ENCODE data around the gene CCL20. TPM values are rescaled to one million over a fixed set of nuclear protein-coding genes. Genes with fewer than 3 reads are reported as not detected.

CCL20 gene
- total and polyA plus RNA-seq, 2 of the 13 experiments (the other 11 are each of a cell fraction or from before 2014, with no cell fraction given), result 223 to 903 TPM

DNA sequence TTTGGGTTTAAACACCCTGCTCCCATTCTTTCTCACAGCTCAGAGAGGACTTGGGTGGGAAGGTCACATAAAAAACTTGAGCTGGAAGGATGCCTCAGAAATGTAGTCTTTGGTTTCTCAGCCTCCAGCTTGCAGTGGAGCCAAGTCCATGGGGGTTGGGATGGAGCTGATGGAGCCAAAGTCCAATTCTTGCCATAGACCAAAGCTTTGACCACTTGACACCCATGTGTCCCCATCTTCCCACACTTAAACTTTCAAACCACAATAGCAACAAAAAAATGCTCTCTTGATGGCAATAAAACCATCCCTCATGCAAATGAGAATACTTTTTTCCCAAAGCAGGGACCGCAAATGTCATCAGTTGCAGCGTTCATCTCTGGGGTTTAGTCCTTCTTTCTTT, 43.1 kb downstream of the CCL20 start:
- TF ChIP-seq KLF16 (CRISPR knock-in tag; IDR thresholded peaks at IDR 0.05), result no peak
- TF ChIP-seq NFATC3 (CRISPR knock-in tag; IDR thresholded peaks at IDR 0.05), result no peak
- no peak for TF ChIP-seq ZNF556 (CRISPR knock-in tag; IDR thresholded peaks at IDR 0.05; ENCODE audit: borderline replicate concordance)
- TF ChIP-seq KAT8 (CRISPR knock-in tag; IDR thresholded peaks at IDR 0.05), result no peak
- TF ChIP-seq ZMYM4 (CRISPR knock-in tag; IDR thresholded peaks at IDR 0.05), result 0 out of 2 replicates have a peak, but pooled peaks have one; percentile 29
- TF ChIP-seq, protein P1, sequence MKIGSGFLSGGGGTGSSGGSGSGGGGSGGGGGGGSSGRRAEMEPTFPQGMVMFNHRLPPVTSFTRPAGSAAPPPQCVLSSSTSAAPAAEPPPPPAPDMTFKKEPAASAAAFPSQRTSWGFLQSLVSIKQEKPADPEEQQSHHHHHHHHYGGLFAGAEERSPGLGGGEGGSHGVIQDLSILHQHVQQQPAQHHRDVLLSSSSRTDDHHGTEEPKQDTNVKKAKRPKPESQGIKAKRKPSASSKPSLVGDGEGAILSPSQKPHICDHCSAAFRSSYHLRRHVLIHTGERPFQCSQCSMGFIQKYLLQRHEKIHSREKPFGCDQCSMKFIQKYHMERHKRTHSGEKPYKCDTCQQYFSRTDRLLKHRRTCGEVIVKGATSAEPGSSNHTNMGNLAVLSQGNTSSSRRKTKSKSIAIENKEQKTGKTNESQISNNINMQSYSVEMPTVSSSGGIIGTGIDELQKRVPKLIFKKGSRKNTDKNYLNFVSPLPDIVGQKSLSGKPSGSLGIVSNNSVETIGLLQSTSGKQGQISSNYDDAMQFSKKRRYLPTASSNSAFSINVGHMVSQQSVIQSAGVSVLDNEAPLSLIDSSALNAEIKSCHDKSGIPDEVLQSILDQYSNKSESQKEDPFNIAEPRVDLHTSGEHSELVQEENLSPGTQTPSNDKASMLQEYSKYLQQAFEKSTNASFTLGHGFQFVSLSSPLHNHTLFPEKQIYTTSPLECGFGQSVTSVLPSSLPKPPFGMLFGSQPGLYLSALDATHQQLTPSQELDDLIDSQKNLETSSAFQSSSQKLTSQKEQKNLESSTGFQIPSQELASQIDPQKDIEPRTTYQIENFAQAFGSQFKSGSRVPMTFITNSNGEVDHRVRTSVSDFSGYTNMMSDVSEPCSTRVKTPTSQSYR (CRISPR knock-in tag; IDR thresholded peaks at IDR 0.05; ENCODE audit: borderline replicate concordance), result peak; percentile 19; the same call in 1 of the 2 replicates
- TF ChIP-seq, protein P2, sequence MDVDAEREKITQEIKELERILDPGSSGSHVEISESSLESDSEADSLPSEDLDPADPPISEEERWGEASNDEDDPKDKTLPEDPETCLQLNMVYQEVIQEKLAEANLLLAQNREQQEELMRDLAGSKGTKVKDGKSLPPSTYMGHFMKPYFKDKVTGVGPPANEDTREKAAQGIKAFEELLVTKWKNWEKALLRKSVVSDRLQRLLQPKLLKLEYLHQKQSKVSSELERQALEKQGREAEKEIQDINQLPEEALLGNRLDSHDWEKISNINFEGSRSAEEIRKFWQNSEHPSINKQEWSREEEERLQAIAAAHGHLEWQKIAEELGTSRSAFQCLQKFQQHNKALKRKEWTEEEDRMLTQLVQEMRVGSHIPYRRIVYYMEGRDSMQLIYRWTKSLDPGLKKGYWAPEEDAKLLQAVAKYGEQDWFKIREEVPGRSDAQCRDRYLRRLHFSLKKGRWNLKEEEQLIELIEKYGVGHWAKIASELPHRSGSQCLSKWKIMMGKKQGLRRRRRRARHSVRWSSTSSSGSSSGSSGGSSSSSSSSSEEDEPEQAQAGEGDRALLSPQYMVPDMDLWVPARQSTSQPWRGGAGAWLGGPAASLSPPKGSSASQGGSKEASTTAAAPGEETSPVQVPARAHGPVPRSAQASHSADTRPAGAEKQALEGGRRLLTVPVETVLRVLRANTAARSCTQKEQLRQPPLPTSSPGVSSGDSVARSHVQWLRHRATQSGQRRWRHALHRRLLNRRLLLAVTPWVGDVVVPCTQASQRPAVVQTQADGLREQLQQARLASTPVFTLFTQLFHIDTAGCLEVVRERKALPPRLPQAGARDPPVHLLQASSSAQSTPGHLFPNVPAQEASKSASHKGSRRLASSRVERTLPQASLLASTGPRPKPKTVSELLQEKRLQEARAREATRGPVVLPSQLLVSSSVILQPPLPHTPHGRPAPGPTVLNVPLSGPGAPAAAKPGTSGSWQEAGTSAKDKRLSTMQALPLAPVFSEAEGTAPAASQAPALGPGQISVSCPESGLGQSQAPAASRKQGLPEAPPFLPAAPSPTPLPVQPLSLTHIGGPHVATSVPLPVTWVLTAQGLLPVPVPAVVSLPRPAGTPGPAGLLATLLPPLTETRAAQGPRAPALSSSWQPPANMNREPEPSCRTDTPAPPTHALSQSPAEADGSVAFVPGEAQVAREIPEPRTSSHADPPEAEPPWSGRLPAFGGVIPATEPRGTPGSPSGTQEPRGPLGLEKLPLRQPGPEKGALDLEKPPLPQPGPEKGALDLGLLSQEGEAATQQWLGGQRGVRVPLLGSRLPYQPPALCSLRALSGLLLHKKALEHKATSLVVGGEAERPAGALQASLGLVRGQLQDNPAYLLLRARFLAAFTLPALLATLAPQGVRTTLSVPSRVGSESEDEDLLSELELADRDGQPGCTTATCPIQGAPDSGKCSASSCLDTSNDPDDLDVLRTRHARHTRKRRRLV (CRISPR knock-in tag; IDR thresholded peaks at IDR 0.05), result no peak
- no peak for TF ChIP-seq KMT2B (CRISPR knock-in tag; IDR thresholded peaks at IDR 0.05)
- TF ChIP-seq HNF4G (IDR thresholded peaks at IDR 0.05; ENCODE audit: borderline replicate concordance, low read depth, low read length), result peak; percentile 39; the same call in 1 of the 2 replicates
- no peak for TF ChIP-seq HNF4G (CRISPR knock-in tag; IDR thresholded peaks at IDR 0.05; ENCODE audit: borderline replicate concordance, low read depth)
- TF ChIP-seq HNF4A (CRISPR knock-in tag; IDR thresholded peaks at IDR 0.05), result peak; percentile 56; the same call in 1 of the 2 replicates
- TF ChIP-seq ZNF644 (CRISPR knock-in tag; IDR thresholded peaks at IDR 0.05; ENCODE audit: low read depth), result peak; percentile 65; the same call in 1 of the 2 replicates
- CTCF ChIA-PET (ENCODE audit: low intra/inter-chr PET ratio, low total read pairs), result no interaction called here
- POLR2A ChIA-PET, result no interaction called here
- ATAC-seq (no peak), DNase-seq (ENCODE audit: low spot score) (no peak), FAIRE-seq (no peak)
- Histone ChIP-seq H3K4me2 (ENCODE audit: low read depth, low read length) (no peak overlapping the region), H4K20me1 (ENCODE audit: insufficient read depth, low read length) (no peaks in the 10 kb centered on the region), H3K79me2 (ENCODE audit: insufficient read depth, low read length) (no peaks in the 10 kb centered on the region), H3K4me3 (replicated peaks in 1 of 3; ENCODE audit: insufficient read depth in 1 of 3, low read depth in 2 of 3, low read length in 3 of 3) (no peak overlapping the region), H3K9ac (ENCODE audit: insufficient read depth, low read depth, low read length) (no peak overlapping the region), H3K27me3 (ENCODE audit: control insufficient read depth in 1 of 2, insufficient read depth in 2 of 2, low read length in 2 of 2) (peaks cover 2 to 13% of the 10 kb centered on the region in 2 experiments; a peak in 3 of 5 replicates), H3K27ac (ENCODE audit: extremely low read length, insufficient read depth, low read length) (no peak overlapping the region), H2AFZ (ENCODE audit: low read length) (no peak overlapping the region), H3K4me1 (ENCODE audit: insufficient read depth, low read length) (peaks cover 35% of the 10 kb centered on the region), H3K9me3 (ENCODE audit: low read length) (no peaks in the 10 kb centered on the region), H3K36me3 (replicated peaks in 1 of 2; ENCODE audit: control insufficient read depth in 1 of 2, insufficient read depth in 2 of 2, low read length in 2 of 2) (no peaks in the 10 kb centered on the region)
- intact Hi-C loops (cut with micrococcal nuclease; ENCODE audit: unreplicated experiment), result no loop called here
- BruUV-seq (replicated peaks), result no TSS peak
- 88% methylated on average over 2 of the region's 2 CpGs for WGBS (ENCODE audit: low lambda C conversion rate)
- in situ Hi-C loops (cut with HindIII; ENCODE audit: extremely low pct_ligation_motif_present, low pct_unique_long_range_greater_than_20kb), result no loop called here
